Keratinocyte (primary cell): Measurements from ENCODE around the gene IRAK2. TPM values are rescaled to one million over a fixed set of nuclear protein-coding genes. Genes with fewer than 3 reads are reported as not detected.

Source experiments
- DNase-seq: peaks from one replicate; pipeline ENCODE4 v3.0.0-alpha.2; 2011; ENCODE audit warnings: low read depth, missing footprints, low spot score
- FAIRE-seq: peaks from 2 replicates; lab custom pipeline; 2011; peaks lifted over from hg19 to GRCh38; lab: Jason Lieb, UNC
- H2AFZ ChIP-seq: 2 replicates; pipeline ENCODE4 v1.6.0; 2012; ENCODE audit warnings: low read length, control low read depth, inconsistent platforms; ENCODE audit not compliant: control insufficient read depth
- H3K27ac ChIP-seq: 2 replicates; pipeline ENCODE4 v1.5.1; 2011; ENCODE audit warnings: low read length; ENCODE audit not compliant: control insufficient read depth, insufficient read depth
- H3K27me3 ChIP-seq: 3 replicates; pipeline ENCODE4 v1.6.0; 2011; ENCODE audit warnings: low read length; ENCODE audit not compliant: control insufficient read depth, insufficient read depth; ENCODE audit errors: extremely low read depth
- H3K36me3 ChIP-seq, 2 experiments: 2 replicates in 1 of 2; 3 replicates in 1 of 2; pipeline ENCODE4 v1.5.1; 2011; ENCODE audit warnings: low read length in 2 of 2, mild to moderate bottlenecking in 1 of 2; ENCODE audit not compliant: control insufficient read depth in 2 of 2, insufficient read depth in 2 of 2; ENCODE audit errors: extremely low read depth in 1 of 2
- H3K4me1 ChIP-seq: 3 replicates; pipeline ENCODE4 v1.5.1; 2011; ENCODE audit warnings: low read length; ENCODE audit not compliant: control insufficient read depth, insufficient read depth; ENCODE audit errors: extremely low read depth
- H3K4me2 ChIP-seq: 3 replicates; pipeline ENCODE4 v1.6.0; 2011; ENCODE audit warnings: low read depth, low read length; ENCODE audit not compliant: control insufficient read depth, insufficient read depth; ENCODE audit errors: extremely low read depth
- H3K4me3 ChIP-seq, 3 experiments: fragments of 200-600 bp in 1 of 3; sonication (generic) in 1 of 3; 2 replicates in 2 of 3; 3 replicates in 1 of 3; pipeline ENCODE4 v1.5.1; 2011 to 2016; ENCODE audit warnings: low read length in 3 of 3, mild to moderate bottlenecking in 3 of 3, control low read depth in 2 of 3, inconsistent platforms in 1 of 3, low read depth in 1 of 3, mixed read lengths in 1 of 3, mixed run types in 1 of 3, moderate library complexity in 1 of 3; ENCODE audit not compliant: control insufficient read depth in 2 of 3, insufficient read depth in 2 of 3; ENCODE audit errors: extremely low read depth in 1 of 3
- H3K79me2 ChIP-seq: 2 replicates; pipeline ENCODE4 v1.6.0; 2012; ENCODE audit warnings: low read length; ENCODE audit not compliant: control insufficient read depth, insufficient read depth
- H3K9ac ChIP-seq: 3 replicates; pipeline ENCODE4 v1.6.0; 2011; ENCODE audit warnings: low read length; ENCODE audit not compliant: control insufficient read depth, insufficient read depth; ENCODE audit errors: extremely low read depth
- H3K9me1 ChIP-seq: 3 replicates; pipeline ENCODE4 v1.6.0; 2011; ENCODE audit warnings: low read length; ENCODE audit not compliant: control insufficient read depth, insufficient read depth; ENCODE audit errors: extremely low read depth
- H3K9me3 ChIP-seq: 2 replicates; pipeline ENCODE4 v1.5.1; 2012; ENCODE audit warnings: low read depth, low read length; ENCODE audit not compliant: control insufficient read depth
- H4K20me1 ChIP-seq: 3 replicates; pipeline ENCODE4 v1.6.0; 2011; ENCODE audit warnings: low read length; ENCODE audit not compliant: control insufficient read depth, insufficient read depth; ENCODE audit errors: extremely low read depth
- CTCF ChIP-seq, 3 experiments: IDR thresholded peaks in 1 of 3; conservative IDR thresholded peaks in 1 of 3; optimal IDR thresholded peaks in 1 of 3; 2 replicates in 2 of 3; 3 replicates in 1 of 3; pipeline versions ENCODE3 to v1.5.1; 2011; ENCODE audit warnings: low read length in 3 of 3, mild to moderate bottlenecking in 3 of 3, moderate library complexity in 2 of 3, control low read depth in 1 of 3, inconsistent platforms in 1 of 3; ENCODE audit not compliant: insufficient read depth in 2 of 3; ENCODE audit errors: extremely low read depth in 1 of 3
- EZH2 ChIP-seq: IDR thresholded peaks from one replicate; pipeline ENCODE4 v1.6.1; 2012; ENCODE audit warnings: inconsistent platforms, mild to moderate bottlenecking, low read length, moderate library complexity
- dilution Hi-C: fragments of 300-500 bp; cut with MboI; formaldehyde crosslinking; loops from one replicate; pipeline ENCODE4 v1.7.0; 2020; ENCODE audit warnings: low sequenced_read_pairs; ENCODE audit not compliant: extremely low pct_ligation_motif_present
- polyA plus RNA-seq, 5 experiments: library from polyadenylated mRNA; depleted of rRNA in 3 of 5; stranded (reverse) in 3 of 5; stranded (forward) in 1 of 5; unstranded in 1 of 5; fragments of >200 nt; gene quantifications; 1 replicate in 1 of 5; 2 replicates in 3 of 5; 3 replicates in 1 of 5; pipeline versions ENCODE4 v1.2.1 to v1.2.3, GENCODE V29; 2011 to 2012; ENCODE audit warnings: missing spikeins in 2 of 5, low read depth in 1 of 5, low replicate concordance in 1 of 5

The IRAK2 gene
- polyA plus RNA-seq, 1 donor (not counting 4 experiments of a cell fraction or from before 2014, with no cell fraction given): 3.5 TPM

GRCh38 chr3:10219737-10220136 is 55.0 kb downstream of the IRAK2 start:
- Histone ChIP-seq H4K20me1 (no peaks in the 10 kb centered on the region), H3K9ac (no peak overlapping the region), H2AFZ (no peak overlapping the region), H3K79me2 (no peaks in the 10 kb centered on the region), H3K27ac (no peak overlapping the region), H3K36me3 (peaks cover 0 to 1% of the 10 kb centered on the region in 2 experiments), H3K4me1 (peaks cover 13% of the 10 kb centered on the region), H3K9me3 (no peaks in the 10 kb centered on the region), H3K9me1 (no peaks in the 10 kb centered on the region), H3K4me3 (no peak overlapping the region), H3K4me2 (no peak overlapping the region), H3K27me3 (no peaks in the 10 kb centered on the region)
- TF ChIP-seq EZH2 (no peak), CTCF (optimal IDR thresholded peaks at IDR 0.05 in 1 of 3, IDR thresholded peaks at IDR 0.05 in 1 of 3, conservative IDR thresholded peaks at IDR 0.05 in 1 of 3; ENCODE audit: extremely low read depth in 1 of 3, insufficient read depth in 2 of 3, low read length in 3 of 3) (no peak)
- DNase-seq (no peak), FAIRE-seq (no peak)
- dilution Hi-C loops: no loop called here

DNA sequence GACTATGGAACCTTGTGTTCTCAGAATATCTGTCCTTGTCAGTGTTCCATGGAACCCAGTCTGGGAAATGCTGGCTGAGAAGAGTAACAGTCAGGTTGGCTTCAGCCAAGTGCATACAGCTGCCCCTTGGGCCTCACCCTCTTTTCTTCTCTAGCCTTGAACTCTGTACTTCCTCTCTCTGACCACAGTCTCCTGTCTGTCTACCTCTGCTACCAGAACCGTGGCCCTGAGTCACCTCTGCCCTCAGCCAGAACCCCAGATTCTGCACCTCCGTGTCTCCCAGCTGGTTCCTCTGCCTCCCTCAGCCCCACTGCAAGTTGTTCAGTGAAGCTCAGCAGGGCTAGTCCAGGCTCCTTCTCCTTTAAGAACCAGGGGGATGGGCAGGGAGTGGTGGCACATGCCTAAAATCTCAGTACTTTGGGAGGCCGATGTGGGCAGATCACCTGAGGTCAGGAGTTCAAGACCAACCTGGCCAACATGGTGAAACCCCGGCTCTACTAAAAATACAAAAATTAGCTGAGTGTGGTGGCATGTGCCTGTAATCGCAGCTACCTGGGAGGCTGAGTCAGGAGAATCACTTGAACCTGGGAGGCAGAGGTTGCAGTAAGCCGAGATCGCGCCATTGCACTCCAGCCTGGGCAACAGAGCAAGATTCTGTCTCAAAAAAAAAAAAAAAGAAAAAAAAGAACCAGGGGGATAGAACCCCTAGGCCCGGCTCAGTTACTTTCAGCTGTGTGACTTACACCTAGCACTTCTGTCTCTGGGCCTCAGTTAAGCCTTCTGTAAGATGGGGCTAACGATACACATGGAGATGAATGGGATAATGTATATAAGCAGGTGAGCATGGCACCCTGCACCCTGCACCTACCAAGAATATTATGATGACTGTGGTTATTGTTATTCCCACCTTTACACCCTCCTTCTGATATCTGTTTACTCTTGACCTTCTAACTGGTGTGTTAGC is 59.2 kb downstream of the IRAK2 start:
- Histone ChIP-seq H3K4me2 (no peak overlapping the region), H4K20me1 (no peaks in the 10 kb centered on the region), H3K79me2 (no peaks in the 10 kb centered on the region), H3K9ac (no peak overlapping the region), H3K27me3 (no peaks in the 10 kb centered on the region), H3K36me3 (peaks cover 0 to 1% of the 10 kb centered on the region in 2 experiments), H3K4me3 (no peak overlapping the region), H3K9me1 (no peaks in the 10 kb centered on the region), H2AFZ (no peak overlapping the region), H3K4me1 (peaks cover 17% of the 10 kb centered on the region), H3K9me3 (no peaks in the 10 kb centered on the region), H3K27ac (no peak overlapping the region)
- TF ChIP-seq CTCF (optimal IDR thresholded peaks at IDR 0.05 in 1 of 3, IDR thresholded peaks at IDR 0.05 in 1 of 3, conservative IDR thresholded peaks at IDR 0.05 in 1 of 3; ENCODE audit: extremely low read depth in 1 of 3, insufficient read depth in 2 of 3, low read length in 3 of 3) (no peak), EZH2 (no peak)
- DNase-seq (no peak), FAIRE-seq (no peak)
- dilution Hi-C loops: no loop called here
